Colonic mucosa (tissue), 4 donors: ENCODE results near the gene FTSJ1. TPM values are rescaled to one million over a fixed set of nuclear protein-coding genes. Genes with fewer than 3 reads are reported as not detected.
A peak's percentile ranks its signal among the peaks of the same experiment; 100 is the strongest.
"Not testable (repeated sequence)": the region's sequence is repeated elsewhere in the genome, so short reads cannot be mapped to it uniquely, and the experiment has no call there.

ENCODE experiments used
- DNase-seq: peaks from one replicate; pipeline ENCODE4 v3.0.0-alpha.2; 2020
- H3K27ac ChIP-seq: fragments of 200-600 bp; one replicate; pipeline ENCODE4 v1.8.0; 2021
- H3K27me3 ChIP-seq: fragments of 200-600 bp; one replicate; pipeline ENCODE4 v1.8.0; 2021
- H3K36me3 ChIP-seq: fragments of 200-600 bp; one replicate; pipeline ENCODE4 v1.8.0; 2021
- H3K4me1 ChIP-seq: fragments of 200-600 bp; one replicate; pipeline ENCODE4 v1.8.0; 2021; ENCODE audit warnings: mild to moderate bottlenecking
- H3K4me3 ChIP-seq: fragments of 200-600 bp; one replicate; pipeline ENCODE4 v1.8.0; 2021
- H3K9ac ChIP-seq, 2 donors: one replicate each; pipeline ENCODE4 v1.7.0; 2013; ENCODE audit warnings: control low read depth in 2 of 2, low read depth in 2 of 2, low read length in 2 of 2
- H3K9me3 ChIP-seq: fragments of 200-600 bp; one replicate; pipeline ENCODE4 v1.8.0; 2021
- CTCF ChIP-seq: fragments of 200-600 bp; IDR thresholded peaks from one replicate; pipeline ENCODE4 v1.8.0; 2022; ENCODE audit warnings: antibody characterized with exemption, mild to moderate bottlenecking
- intact Hi-C: fragments of 100-400 bp; cut with DNase I; formaldehyde crosslinking; loops from one replicate; pipeline ENCODE4 v1.14.1; 2022
- total RNA-seq, 2 donors: library from RNA; stranded (reverse); fragmentation: NEBNext Ultra II Directional in 1 of 2; extraction: Animal tissue kit (Norgen Biotek cat#: 25700) in 1 of 2; gene quantifications; one replicate each; pipeline ENCODE4 v1.2.1, GENCODE V29; 2021
- donor health status: healthy.
- donor health status: DM: no; HTN: no; CAD: no.
- donor health status: DM: no; HTN: no; CAD: no.

FTSJ1 gene
- total RNA-seq, 2 donors from 2014 or later, result 18.0 to 38.7 TPM

GRCh38 chrX:48516987-48517386 lies 41.0 kb downstream of the FTSJ1 start:
- intact Hi-C loops, result no loop called here

GRCh38 chrX:48519481-48519880 lies 43.5 kb downstream of the FTSJ1 start:
- H3K27ac ChIP-seq, H3K9ac ChIP-seq, H3K27me3 ChIP-seq, H3K4me1 ChIP-seq, DNase-seq, H3K36me3 ChIP-seq, intact Hi-C loops, H3K9me3 ChIP-seq, H3K4me3 ChIP-seq: not testable (repeated sequence)

More at GRCh38 chrX:48516987-48517386, 41.0 kb downstream of the FTSJ1 start:
- Histone ChIP-seq H3K4me1 (no peaks in the 10 kb centered on the region), H3K36me3 (no peaks in the 10 kb centered on the region), H3K4me3 (no peak overlapping the region), H3K9me3 (no peaks in the 10 kb centered on the region), H3K9ac (no peak overlapping the region), H3K27me3 (no peaks in the 10 kb centered on the region), H3K27ac (no peak overlapping the region)
- TF ChIP-seq CTCF, result no peak
- no peak for DNase-seq

- DNase-seq, result no peak
- Histone ChIP-seq H3K27ac (no peak overlapping the region), H3K36me3 (no peaks in the 10 kb centered on the region), H3K27me3 (no peaks in the 10 kb centered on the region), H3K4me1 (no peaks in the 10 kb centered on the region), H3K4me3 (no peak overlapping the region), H3K9ac (no peak overlapping the region), H3K9me3 (no peaks in the 10 kb centered on the region)
- TF ChIP-seq CTCF, result no peak
- intact Hi-C loops, result no loop called here
Observed at GRCh38 chrX:48520455-48520854, 44.5 kb downstream of the FTSJ1 start.

- Histone ChIP-seq H3K4me3 (peak overlapping the region; percentile 49), H3K9me3 (no peaks in the 10 kb centered on the region), H3K4me1 (no peaks in the 10 kb centered on the region), H3K27ac (peak overlapping the region; percentile 41), H3K27me3 (no peaks in the 10 kb centered on the region), H3K9ac (peak overlapping the region; percentile 50 to 55), H3K36me3 (no peaks in the 10 kb centered on the region)
- no peak for TF ChIP-seq CTCF
- no peak for DNase-seq
- intact Hi-C loops, result no loop called here
Observed at GRCh38 chrX:48520976-48521352, 45.0 kb downstream of the FTSJ1 start.

GRCh38 chrX:48521353-48522243 lies 45.6 kb downstream of the FTSJ1 start, which contains the start of gene EBP:
Gene EBP (plus strand): TSS chrX:48521808. CDS start chrX:48523772, 1,964 bp downstream.
- Histone ChIP-seq H3K4me1 (no peaks in the 10 kb centered on the region), H3K9ac (peak within 1 kb of the TSS; percentile 50 to 77), H3K9me3 (no peaks in the 10 kb centered on the region), H3K27ac (peak within 1 kb of the TSS; percentile 41), H3K36me3 (no peaks in the 10 kb centered on the region), H3K4me3 (peak within 1 kb of the TSS; percentile 49), H3K27me3 (no peaks in the 10 kb centered on the region)
- TF ChIP-seq CTCF, result no peak
- DNase-seq, result peak; percentile 95
- intact Hi-C loops, result no loop called here

GRCh38 chrX:48522291-48522690 lies 46.3 kb downstream of the FTSJ1 start:
- Histone ChIP-seq H3K27me3 (no peaks in the 10 kb centered on the region), H3K9ac (peak overlapping the region; percentile 33 to 77), H3K4me3 (peak overlapping the region; percentile 49), H3K36me3 (no peaks in the 10 kb centered on the region), H3K27ac (peak overlapping the region; percentile 41), H3K4me1 (no peaks in the 10 kb centered on the region), H3K9me3 (no peaks in the 10 kb centered on the region)
- peak; percentile 38 for DNase-seq
- intact Hi-C loops, result no loop called here
- TF ChIP-seq CTCF, result no peak
